ENCODE measurements around the gene SLC19A2. TPM values are rescaled to one million over a fixed set of nuclear protein-coding genes. Genes with fewer than 3 reads are reported as not detected.
A peak's percentile ranks its signal among the peaks of the same experiment; 100 is the strongest.

Gene SLC19A2
- total RNA-seq, 1 experiment from 2014 or later: 31.5 TPM

- TF ChIP-seq CTCF (IDR thresholded peaks at IDR 0.05; ENCODE audit: insufficient read depth in 1 of 2, low read depth in 1 of 2, low read length in 1 of 2, severe bottlenecking in 1 of 2, unreplicated experiment in 1 of 2): no peak
- ChIA-PET CTCF (interaction anchor here (0.7 to 1.5 kb wide), 5 partner anchors 19 to 378 kb away, joined by 3 to 13 read pairs (median 5); partner anchors contain the start of genes BLZF1, NME7 and SLC19A2), POLR2A (interaction anchor here (1.1 kb wide), 1 partner anchor 24 kb away, joined by 13 read pairs; the partner anchor contains the start of gene SLC19A2)
- H3K36me3 ChIP-seq (ENCODE audit: control insufficient read depth, insufficient read depth, low read length): no peaks in the 10 kb centered on the region
- H3K9me3 Mint-ChIP-seq (ENCODE audit: unreplicated experiment): no peaks in the 10 kb centered on the region
- H3K36me3 Mint-ChIP-seq (ENCODE audit: insufficient read depth, unreplicated experiment): no peaks in the 10 kb centered on the region
- no peak overlapping the region for H3K4me3 Mint-ChIP-seq (ENCODE audit: unreplicated experiment)
- H3K4me1 Mint-ChIP-seq (ENCODE audit: low read depth, unreplicated experiment): peaks cover 35% of the 10 kb centered on the region
- no peaks in the 10 kb centered on the region for H3K27me3 Mint-ChIP-seq (ENCODE audit: insufficient read depth, unreplicated experiment)
- no peaks in the 10 kb centered on the region for H3K27me3 ChIP-seq (replicated peaks; ENCODE audit: control insufficient read depth, insufficient read depth, low read length)
- DNase-seq: no peak
- H3K4me3 ChIP-seq (ENCODE audit: low read depth, low read length): no peak overlapping the region
- intact Hi-C loops (cut with micrococcal nuclease; ENCODE audit: unreplicated experiment): no loop called here
- H3K27ac Mint-ChIP-seq (ENCODE audit: unreplicated experiment): no peak overlapping the region
- H3K9me3 ChIP-seq: no peaks in the 10 kb centered on the region
- H3K4me1 ChIP-seq: peaks cover 48% of the 10 kb centered on the region
- no TSS peak for BruUV-seq (replicated peaks)
These were observed 24.3 kb upstream of the SLC19A2 start for GRCh38 chr1:169510060-169510459.

DNA sequence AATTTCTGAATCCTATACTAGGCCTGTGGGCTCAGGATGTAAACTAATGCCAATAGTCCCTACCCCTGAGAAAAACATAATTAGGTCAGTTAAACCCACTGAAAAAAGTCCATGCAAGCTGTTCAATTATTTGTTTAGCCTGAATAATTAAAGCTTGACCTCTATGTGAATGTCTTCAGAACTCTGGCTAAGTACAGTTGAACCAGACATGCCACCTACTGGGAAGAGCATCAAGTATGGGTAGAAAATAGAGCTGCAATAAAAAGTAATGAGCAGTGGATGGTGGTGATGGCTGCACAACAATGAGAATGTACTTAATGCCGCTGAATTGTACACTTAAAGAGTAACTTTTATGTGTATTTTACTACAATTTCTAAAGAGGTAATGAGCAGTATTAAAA, 23.6 kb upstream of the SLC19A2 start:
- intact Hi-C loops (cut with micrococcal nuclease; ENCODE audit: unreplicated experiment): loop anchor here (1.0 to 2.0 kb wide), 4 partner anchors 20 to 43 kb away; no protein-coding TSS in a partner anchor
- Histone ChIP-seq H3K27me3 (replicated peaks; ENCODE audit: control insufficient read depth, insufficient read depth, low read length) (no peaks in the 10 kb centered on the region), H3K36me3 (ENCODE audit: control insufficient read depth, insufficient read depth, low read length) (no peaks in the 10 kb centered on the region), H3K4me1 (peaks cover 50% of the 10 kb centered on the region), H3K4me3 (ENCODE audit: low read depth, low read length) (no peak overlapping the region), H3K9me3 (no peaks in the 10 kb centered on the region)
- Mint-ChIP-seq H3K4me3 (ENCODE audit: unreplicated experiment) (no peak overlapping the region), H3K36me3 (ENCODE audit: insufficient read depth, unreplicated experiment) (no peaks in the 10 kb centered on the region), H3K27ac (ENCODE audit: unreplicated experiment) (peak overlapping the region; percentile 46), H3K4me1 (ENCODE audit: low read depth, unreplicated experiment) (peaks cover 39% of the 10 kb centered on the region), H3K27me3 (ENCODE audit: insufficient read depth, unreplicated experiment) (no peaks in the 10 kb centered on the region), H3K9me3 (ENCODE audit: unreplicated experiment) (no peaks in the 10 kb centered on the region)
- CTCF ChIA-PET: interaction anchor here (0.6 to 1.5 kb wide), 7 partner anchors 8 to 378 kb away, joined by 3 to 13 read pairs (median 3); partner anchors contain the start of genes BLZF1, NME7 and SLC19A2
- peak in 1 of 2 experiments; percentile 22 for TF ChIP-seq CTCF (IDR thresholded peaks at IDR 0.05; ENCODE audit: insufficient read depth in 1 of 2, low read depth in 1 of 2, low read length in 1 of 2, severe bottlenecking in 1 of 2, unreplicated experiment in 1 of 2)
- BruUV-seq (replicated peaks): no TSS peak
- DNase-seq: peak in 1 of 2 experiments; percentile 30
- POLR2A ChIA-PET: interaction anchor here (0.6 to 1.1 kb wide), 2 partner anchors 23 to 82 kb away, joined by 3 to 13 read pairs; partner anchors contain the start of gene SLC19A2

- no TSS peak for BruUV-seq (replicated peaks)
- peak overlapping the region; percentile 46 for H3K27ac Mint-ChIP-seq (ENCODE audit: unreplicated experiment)
- DNase-seq: no peak
- no peaks in the 10 kb centered on the region for H3K9me3 Mint-ChIP-seq (ENCODE audit: unreplicated experiment)
- CTCF ChIA-PET: interaction anchor here (0.6 to 1.5 kb wide), 6 partner anchors 9 to 141 kb away, joined by 3 to 13 read pairs (median 3); partner anchors contain the start of genes BLZF1, NME7 and SLC19A2
- Histone ChIP-seq H3K4me1 (peaks cover 55% of the 10 kb centered on the region), H3K27me3 (replicated peaks; ENCODE audit: control insufficient read depth, insufficient read depth, low read length) (no peaks in the 10 kb centered on the region), H3K4me3 (ENCODE audit: low read depth, low read length) (no peak overlapping the region), H3K9me3 (no peaks in the 10 kb centered on the region), H3K36me3 (ENCODE audit: control insufficient read depth, insufficient read depth, low read length) (no peaks in the 10 kb centered on the region)
- H3K36me3 Mint-ChIP-seq (ENCODE audit: insufficient read depth, unreplicated experiment): no peaks in the 10 kb centered on the region
- H3K27me3 Mint-ChIP-seq (ENCODE audit: insufficient read depth, unreplicated experiment): no peaks in the 10 kb centered on the region
- H3K4me3 Mint-ChIP-seq (ENCODE audit: unreplicated experiment): no peak overlapping the region
- intact Hi-C loops (cut with micrococcal nuclease; ENCODE audit: unreplicated experiment): loop anchor here (1.0 to 2.0 kb wide), 4 partner anchors 21 to 42 kb away; no protein-coding TSS in a partner anchor
- TF ChIP-seq CTCF (IDR thresholded peaks at IDR 0.05; ENCODE audit: insufficient read depth in 1 of 2, low read depth in 1 of 2, low read length in 1 of 2, severe bottlenecking in 1 of 2, unreplicated experiment in 1 of 2): no peak
- peaks cover 43% of the 10 kb centered on the region for H3K4me1 Mint-ChIP-seq (ENCODE audit: low read depth, unreplicated experiment)
- POLR2A ChIA-PET: interaction anchor here (1.1 kb wide), 1 partner anchor 23 kb away, joined by 13 read pairs; the partner anchor contains the start of gene SLC19A2
These were observed 22.9 kb upstream of the SLC19A2 start for GRCh38 chr1:169508432-169509338.

Data from Caco-2 (cell line).